SK-N-SH (cell line): Measurements from ENCODE around the gene CPZ. TPM values are rescaled to one million over a fixed set of nuclear protein-coding genes. Genes with fewer than 3 reads are reported as not detected.

ENCODE experiments used
- CTCF ChIA-PET: fragments of 300-600, 350-600 bp; formaldehyde crosslinking; extraction: SDS; loops from one replicate; lab custom pipeline; 2021; lab: Yijun Ruan, JAX
- POLR2A ChIA-PET: fragments of 350-600 bp; sonication (Branson Sonifier 250); formaldehyde crosslinking; extraction: SDS; loops from one replicate; lab custom pipeline; 2020; ENCODE audit warnings: antibody characterized with exemption, inconsistent platforms; lab: Yijun Ruan, JAX
- DNase-seq: peaks from one replicate; pipeline ENCODE4 v3.0.0; 2012
- H2AFZ ChIP-seq: fragments of 200-600 bp; sonication (generic); 2 replicates; pipeline ENCODE4 v1.8.1; 2016; ENCODE audit warnings: antibody characterized with exemption, mild to moderate bottlenecking, low read depth
- H3F3A ChIP-seq: fragments of 200-600 bp; sonication (generic); replicated peaks from 2 replicates; pipeline ENCODE3; 2016; ENCODE audit warnings: antibody characterized with exemption, mild to moderate bottlenecking; ENCODE audit not compliant: insufficient read depth
- H3K27ac ChIP-seq, 2 experiments: fragments of 200-500 bp in 1 of 2; fragments of 200-600 bp in 1 of 2; sonication (Bioruptor generic) in 1 of 2; sonication (generic), shearing (Covaris generic) in 1 of 2; 2 replicates each; pipeline versions ENCODE4 v1.5.1 to v1.6.1; 2014 to 2016; ENCODE audit warnings: low read depth in 2 of 2, inconsistent platforms in 1 of 2, low read length in 1 of 2, mild to moderate bottlenecking in 1 of 2, mixed read lengths in 1 of 2
- H3K27me3 ChIP-seq: fragments of 200-600 bp; sonication (generic), shearing (Covaris generic); 2 replicates; pipeline ENCODE4 v1.6.1; 2016; ENCODE audit warnings: mixed run types; ENCODE audit not compliant: insufficient read depth
- H3K36me3 ChIP-seq, 2 experiments: fragments of 200-500 bp in 1 of 2; fragments of 200-600 bp in 1 of 2; sonication (Bioruptor generic) in 1 of 2; sonication (generic) in 1 of 2; replicated peaks in 1 of 2; 2 replicates each; pipeline versions ENCODE3 to v1.5.1; 2014 to 2016; ENCODE audit warnings: low read length in 1 of 2, mild to moderate bottlenecking in 1 of 2; ENCODE audit not compliant: insufficient read depth in 2 of 2, control insufficient read depth in 1 of 2
- H3K4me1 ChIP-seq, 2 experiments: fragments of 200-500 bp in 1 of 2; fragments of 200-600 bp in 1 of 2; sonication (Bioruptor generic) in 1 of 2; sonication (generic), shearing (Covaris generic) in 1 of 2; 2 replicates each; pipeline versions ENCODE4 v1.5.1 to v1.6.1; 2014 to 2016; ENCODE audit warnings: low read depth in 1 of 2, low read length in 1 of 2, mixed run types in 1 of 2; ENCODE audit not compliant: insufficient read depth in 2 of 2, control insufficient read depth in 1 of 2
- H3K4me2 ChIP-seq: fragments of 200-600 bp; sonication (generic), shearing (Covaris generic); 2 replicates; pipeline ENCODE4 v1.6.1; 2017; ENCODE audit warnings: mixed run types
- H3K4me3 ChIP-seq, 2 experiments: fragments of 200-500 bp in 1 of 2; fragments of 200-600 bp in 1 of 2; sonication (Bioruptor generic) in 1 of 2; sonication (generic), shearing (Covaris generic) in 1 of 2; 2 replicates each; pipeline versions ENCODE4 v1.5.1 to v1.8.1; 2014 to 2016; ENCODE audit warnings: low read depth in 2 of 2, inconsistent platforms in 1 of 2, low read length in 1 of 2, mild to moderate bottlenecking in 1 of 2, mixed read lengths in 1 of 2, moderate library complexity in 1 of 2
- H3K79me2 ChIP-seq: fragments of 200-600 bp; sonication (generic); 2 replicates; pipeline ENCODE4 v1.8.1; 2017; ENCODE audit warnings: mild to moderate bottlenecking; ENCODE audit not compliant: insufficient read depth
- H3K9ac ChIP-seq: fragments of 200-600 bp; sonication (generic); 2 replicates; pipeline ENCODE4 v1.6.1; 2017; ENCODE audit warnings: mixed run types
- H3K9me2 ChIP-seq: fragments of 200-600 bp; sonication (generic); 2 replicates; pipeline ENCODE4 v1.6.1; 2017; ENCODE audit warnings: mixed run types
- H3K9me3 ChIP-seq: fragments of 200-600 bp; sonication (generic); 2 replicates; pipeline ENCODE4 v1.6.1; 2017; ENCODE audit warnings: mixed run types, mild to moderate bottlenecking, moderate library complexity
- H4K20me1 ChIP-seq: fragments of 200-600 bp; sonication (generic); 2 replicates; pipeline ENCODE4 v1.6.1; 2017; ENCODE audit warnings: mild to moderate bottlenecking, mixed run types; ENCODE audit not compliant: insufficient read depth
- ELF1 ChIP-seq: IDR thresholded peaks from 2 replicates; pipeline ENCODE4 v1.4.0; 2012
- FOXJ3 ChIP-seq: sonication (generic); formaldehyde crosslinking; IDR thresholded peaks from 2 replicates; pipeline ENCODE4 v1.5.1; 2020; ENCODE audit warnings: mild to moderate bottlenecking, missing genetic modification reagents
- FOXM1 ChIP-seq: IDR thresholded peaks from 2 replicates; pipeline ENCODE4 v1.4.0; 2012; ENCODE audit warnings: low read depth, mild to moderate bottlenecking
- GABPA ChIP-seq: IDR thresholded peaks from 2 replicates; pipeline ENCODE4 v1.4.0; 2012; ENCODE audit warnings: low read depth, mild to moderate bottlenecking
- GATA2 ChIP-seq: sonication (generic); formaldehyde crosslinking; IDR thresholded peaks from 2 replicates; pipeline ENCODE4 v1.5.0; 2020; ENCODE audit warnings: mild to moderate bottlenecking, missing genetic modification reagents
- MEF2A ChIP-seq: IDR thresholded peaks from 2 replicates; pipeline ENCODE4 v1.4.0; 2012; ENCODE audit warnings: low read depth, borderline replicate concordance
- MXI1 ChIP-seq: IDR thresholded peaks from 2 replicates; pipeline ENCODE4 v1.6.1; 2012; ENCODE audit warnings: mild to moderate bottlenecking, low read depth, low read length, improper control_type of control experiment
- NRF1 ChIP-seq: IDR thresholded peaks from 2 replicates; pipeline ENCODE4 v1.6.1; 2012; ENCODE audit warnings: low read depth, mild to moderate bottlenecking, low read length
- RCOR1 ChIP-seq: fragments of 150-350 bp; IDR thresholded peaks from 2 replicates; pipeline ENCODE4 v1.6.1; 2017; ENCODE audit warnings: antibody characterized with exemption, low read length
- SIN3A ChIP-seq: IDR thresholded peaks from 2 replicates; pipeline ENCODE4 v1.6.1; 2012; ENCODE audit warnings: low read depth, mild to moderate bottlenecking, low read length, moderate library complexity, borderline replicate concordance
- TAF1 ChIP-seq: IDR thresholded peaks from 2 replicates; pipeline ENCODE4 v1.6.1; 2012; ENCODE audit warnings: low read depth, mild to moderate bottlenecking, low read length, moderate library complexity, borderline replicate concordance
- USF1 ChIP-seq: IDR thresholded peaks from 2 replicates; pipeline ENCODE4 v1.4.0; 2012; ENCODE audit warnings: low read depth, borderline replicate concordance
- YY1 ChIP-seq: IDR thresholded peaks from 2 replicates; pipeline ENCODE4 v1.4.0; 2012; ENCODE audit warnings: low read depth, mild to moderate bottlenecking
- WGBS: methylation state at CpG from one replicate; pipeline ENCODE4 v1.1.6; 2017; ENCODE audit warnings: low lambda C conversion rate; 5-methylcytosine and 5-hydroxymethylcytosine counted together
- polyA plus RNA-seq, 3 experiments: library from polyadenylated mRNA; depleted of rRNA; stranded (reverse); fragments of >200 nt; gene quantifications; 2 replicates each; pipeline ENCODE4 v1.2.3, GENCODE V29; 2012
- TF ChIP-seq, protein P1 (sequence below): fragments of 200-600 bp; sonication (generic); IDR thresholded peaks from 2 replicates; pipeline ENCODE4 v1.6.1; 2017; ENCODE audit warnings: antibody characterized with exemption, mild to moderate bottlenecking, moderate library complexity
- TF ChIP-seq, protein P2 (sequence below): IDR thresholded peaks from 2 replicates; pipeline ENCODE4 v1.4.0; 2012; ENCODE audit warnings: low read depth

The CPZ gene
- polyA plus RNA-seq, 1 of the 3 experiments (the other 2 are of a cell fraction): not detected

GRCh38 chr4:8648816-8649630 lies 56.5 kb downstream of the CPZ start:
- H3K27ac ChIP-seq: no peak overlapping the region
- ChIA-PET CTCF (interaction anchor here (0.7 to 1.5 kb wide), 3 partner anchors 11 to 42 kb away, joined by 3 to 5 read pairs (median 3); no protein-coding TSS in a partner anchor), POLR2A (no interaction called here)
- H3K27me3 ChIP-seq: no peaks in the 10 kb centered on the region
- TF ChIP-seq FOXJ3 (CRISPR knock-in tag) (no peak), MXI1 (no peak), TAF1 (no peak), NRF1 (no peak), RCOR1 (no peak), GABPA (no peak), USF1 (no peak), YY1 (no peak), ELF1 (no peak), FOXM1 (no peak), GATA2 (no peak), MEF2A (no peak), SIN3A (no peak)
- TF ChIP-seq, protein P1, sequence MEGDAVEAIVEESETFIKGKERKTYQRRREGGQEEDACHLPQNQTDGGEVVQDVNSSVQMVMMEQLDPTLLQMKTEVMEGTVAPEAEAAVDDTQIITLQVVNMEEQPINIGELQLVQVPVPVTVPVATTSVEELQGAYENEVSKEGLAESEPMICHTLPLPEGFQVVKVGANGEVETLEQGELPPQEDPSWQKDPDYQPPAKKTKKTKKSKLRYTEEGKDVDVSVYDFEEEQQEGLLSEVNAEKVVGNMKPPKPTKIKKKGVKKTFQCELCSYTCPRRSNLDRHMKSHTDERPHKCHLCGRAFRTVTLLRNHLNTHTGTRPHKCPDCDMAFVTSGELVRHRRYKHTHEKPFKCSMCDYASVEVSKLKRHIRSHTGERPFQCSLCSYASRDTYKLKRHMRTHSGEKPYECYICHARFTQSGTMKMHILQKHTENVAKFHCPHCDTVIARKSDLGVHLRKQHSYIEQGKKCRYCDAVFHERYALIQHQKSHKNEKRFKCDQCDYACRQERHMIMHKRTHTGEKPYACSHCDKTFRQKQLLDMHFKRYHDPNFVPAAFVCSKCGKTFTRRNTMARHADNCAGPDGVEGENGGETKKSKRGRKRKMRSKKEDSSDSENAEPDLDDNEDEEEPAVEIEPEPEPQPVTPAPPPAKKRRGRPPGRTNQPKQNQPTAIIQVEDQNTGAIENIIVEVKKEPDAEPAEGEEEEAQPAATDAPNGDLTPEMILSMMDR: no peak
- TF ChIP-seq, protein P2, sequence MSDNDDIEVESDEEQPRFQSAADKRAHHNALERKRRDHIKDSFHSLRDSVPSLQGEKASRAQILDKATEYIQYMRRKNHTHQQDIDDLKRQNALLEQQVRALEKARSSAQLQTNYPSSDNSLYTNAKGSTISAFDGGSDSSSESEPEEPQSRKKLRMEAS: no peak
- no peaks in the 10 kb centered on the region for H3K79me2 ChIP-seq
- H4K20me1 ChIP-seq: no peaks in the 10 kb centered on the region
- no peak overlapping the region for H2AFZ ChIP-seq
- H3K9ac ChIP-seq: no peak overlapping the region
- WGBS: 67% methylated on average over 19 of the region's 23 CpGs
- H3K9me3 ChIP-seq: no peaks in the 10 kb centered on the region
- no peak overlapping the region for H3K4me3 ChIP-seq
- H3F3A ChIP-seq: no peaks in the 10 kb centered on the region
- DNase-seq: no peak
- no peak overlapping the region for H3K4me2 ChIP-seq
- no peaks in the 10 kb centered on the region for H3K9me2 ChIP-seq
- H3K4me1 ChIP-seq: no peaks in the 10 kb centered on the region
- H3K36me3 ChIP-seq: no peaks in the 10 kb centered on the region
